HEK293T (cell line): ENCODE measurements around the gene STXBP6.

Source experiments
- CTCF ChIA-PET: fragments of 350-600 bp; formaldehyde crosslinking; extraction: SDS; loops from one replicate; lab custom pipeline; 2021; ENCODE audit warnings: antibody characterized with exemption, inconsistent platforms; lab: Yijun Ruan, JAX
- POLR2A ChIA-PET: fragments of 350-600 bp; formaldehyde crosslinking; extraction: SDS; loops from one replicate; lab custom pipeline; 2020; ENCODE audit warnings: antibody characterized with exemption, inconsistent platforms; lab: Yijun Ruan, JAX
- DNase-seq: peaks from one replicate; pipeline ENCODE4 v3.0.0; 2012; ENCODE audit warnings: mixed read lengths; ENCODE audit errors: extremely low spot score
- ARNT ChIP-seq: fragments of 450-650 bp; IDR thresholded peaks from 2 replicates; pipeline ENCODE4 v1.6.1; 2017; ENCODE audit warnings: mild to moderate bottlenecking
- BHLHE40 ChIP-seq: fragments of 450-650 bp; IDR thresholded peaks from 2 replicates; pipeline ENCODE4 v1.6.1; 2016; ENCODE audit warnings: mild to moderate bottlenecking, moderate library complexity, borderline replicate concordance
- CTBP1 ChIP-seq: fragments of 450-650 bp; IDR thresholded peaks from 2 replicates; pipeline ENCODE4 v1.6.1; 2016; ENCODE audit warnings: borderline replicate concordance
- ELF4 ChIP-seq: fragments of 450-650 bp; IDR thresholded peaks from 2 replicates; pipeline ENCODE4 v1.6.1; 2017; ENCODE audit warnings: antibody characterized with exemption
- FOXA1 ChIP-seq: fragments of 450-650 bp; IDR thresholded peaks from 2 replicates; pipeline ENCODE4 v1.6.1; 2016; ENCODE audit warnings: mild to moderate bottlenecking
- FOXK2 ChIP-seq: fragments of 450-650 bp; IDR thresholded peaks from 2 replicates; pipeline ENCODE4 v1.6.1; 2016; ENCODE audit warnings: mild to moderate bottlenecking
- FOXM1 ChIP-seq: fragments of 450-650 bp; IDR thresholded peaks from 2 replicates; pipeline ENCODE4 v1.6.1; 2017; ENCODE audit warnings: mild to moderate bottlenecking, borderline replicate concordance
- HDGF ChIP-seq: fragments of 450-650 bp; IDR thresholded peaks from 2 replicates; pipeline ENCODE4 v1.6.1; 2017; ENCODE audit warnings: antibody characterized with exemption, borderline replicate concordance
- L3MBTL2 ChIP-seq: fragments of 450-650 bp; conservative IDR thresholded peaks from 2 replicates; pipeline ENCODE4 v1.6.1; 2016; ENCODE audit warnings: mild to moderate bottlenecking
- LEF1 ChIP-seq: fragments of 450-650 bp; IDR thresholded peaks from 2 replicates; pipeline ENCODE4 v1.6.1; 2017; ENCODE audit warnings: mild to moderate bottlenecking, borderline replicate concordance
- NFRKB ChIP-seq: fragments of 450-650 bp; IDR thresholded peaks from 2 replicates; pipeline ENCODE4 v1.6.1; 2016; ENCODE audit warnings: mild to moderate bottlenecking, moderate library complexity
- PKNOX1 ChIP-seq: fragments of 450-650 bp; IDR thresholded peaks from 2 replicates; pipeline ENCODE4 v1.6.1; 2016
- SP1 ChIP-seq: fragments of 450-650 bp; IDR thresholded peaks from 2 replicates; pipeline ENCODE4 v1.6.1; 2017
- SUZ12 ChIP-seq: fragments of 450-650 bp; IDR thresholded peaks from 2 replicates; pipeline ENCODE4 v1.6.1; 2016; ENCODE audit warnings: mild to moderate bottlenecking
- TARDBP ChIP-seq: fragments of 450-650 bp; IDR thresholded peaks from 2 replicates; pipeline ENCODE4 v1.6.1; 2016
- ZNF384 ChIP-seq: fragments of 450-650 bp; IDR thresholded peaks from 2 replicates; pipeline ENCODE4 v1.6.1; 2016

STXBP6 gene

GRCh38 chr14:25052921-25053320 is 3.0 kb upstream of the STXBP6 start:
- TF ChIP-seq FOXK2, result no peak
- TF ChIP-seq SP1, result no peak
- TF ChIP-seq SUZ12, result no peak
- TF ChIP-seq CTBP1, result no peak
- no peak for TF ChIP-seq ARNT
- TF ChIP-seq NFRKB, result no peak
- TF ChIP-seq HDGF, result no peak
- no peak for TF ChIP-seq FOXA1
- no peak for TF ChIP-seq ELF4
- TF ChIP-seq L3MBTL2, result no peak
- no peak for TF ChIP-seq TARDBP
- no peak for TF ChIP-seq ZNF384
- TF ChIP-seq PKNOX1, result no peak
- no peak for TF ChIP-seq FOXM1
- TF ChIP-seq BHLHE40, result no peak
- TF ChIP-seq LEF1, result no peak
- DNase-seq, result no peak
- ChIA-PET CTCF (no interaction called here), POLR2A (no interaction called here)

GRCh38 chr14:25052385-25052784 is 2.4 kb upstream of the STXBP6 start:
- ChIA-PET POLR2A (no interaction called here), CTCF (no interaction called here)
- no peak for DNase-seq
- TF ChIP-seq SUZ12, result no peak
- no peak for TF ChIP-seq SP1
- TF ChIP-seq BHLHE40, result no peak
- TF ChIP-seq FOXK2, result no peak
- TF ChIP-seq ARNT, result no peak

- TF ChIP-seq SP1 (no peak), NFRKB (no peak), FOXM1 (no peak), TARDBP (no peak), FOXK2 (no peak), FOXA1 (no peak), HDGF (no peak), L3MBTL2 (no peak), PKNOX1 (no peak), SUZ12 (no peak), BHLHE40 (no peak), LEF1 (no peak), ELF4 (no peak), CTBP1 (no peak), ARNT (no peak), ZNF384 (no peak)
- ChIA-PET POLR2A (interaction anchor here (1.5 kb wide), 1 partner anchor 102 kb away, joined by 4 read pairs; no protein-coding TSS in a partner anchor), CTCF (no interaction called here)
- DNase-seq, result no peak
Observed at GRCh38 chr14:25050269-25051150, 563 bp upstream of the STXBP6 start.

- no peak for DNase-seq
- POLR2A ChIA-PET, result no interaction called here
- CTCF ChIA-PET, result interaction anchor here (0.6 kb wide), 1 partner anchor 10 kb away, joined by 3 read pairs; no protein-coding TSS in a partner anchor
- no peak for TF ChIP-seq FOXK2
- no peak for TF ChIP-seq ZNF384
- no peak for TF ChIP-seq ARNT
- no peak for TF ChIP-seq CTBP1
- TF ChIP-seq L3MBTL2, result no peak
- no peak for TF ChIP-seq PKNOX1
- no peak for TF ChIP-seq TARDBP
- TF ChIP-seq LEF1, result no peak
- TF ChIP-seq ELF4, result no peak
- TF ChIP-seq FOXM1, result no peak
- no peak for TF ChIP-seq BHLHE40
- no peak for TF ChIP-seq HDGF
- TF ChIP-seq SP1, result no peak
- no peak for TF ChIP-seq NFRKB
- no peak for TF ChIP-seq FOXA1
- no peak for TF ChIP-seq SUZ12
Observed at GRCh38 chr14:25049093-25049567, 817 bp downstream of the STXBP6 start.

GRCh38 chr14:25048170-25049016 is 1.6 kb downstream of the STXBP6 start:
- TF ChIP-seq NFRKB, result no peak
- no peak for TF ChIP-seq ELF4
- no peak for TF ChIP-seq LEF1
- no peak for TF ChIP-seq FOXA1
- DNase-seq, result no peak
- ChIA-PET POLR2A (no interaction called here), CTCF (interaction anchor here (0.6 to 0.8 kb wide), 2 partner anchors 11 to 84 kb away, joined by 3 read pairs; no protein-coding TSS in a partner anchor)
